GM18867 (cell line): ENCODE results near the gene TMEM245.
"Not testable (repeated sequence)": the region's sequence is repeated elsewhere in the genome, so short reads cannot be mapped to it uniquely, and the experiment has no call there.

Source experiments
- ATAC-seq: cut with Tn5 transposase; IDR thresholded peaks from one replicate; pipeline ENCODE4 v1.9.1; 2021; ENCODE audit warnings: mild to moderate bottlenecking, moderate library complexity; ENCODE audit not compliant: unreplicated experiment

Gene TMEM245

DNA sequence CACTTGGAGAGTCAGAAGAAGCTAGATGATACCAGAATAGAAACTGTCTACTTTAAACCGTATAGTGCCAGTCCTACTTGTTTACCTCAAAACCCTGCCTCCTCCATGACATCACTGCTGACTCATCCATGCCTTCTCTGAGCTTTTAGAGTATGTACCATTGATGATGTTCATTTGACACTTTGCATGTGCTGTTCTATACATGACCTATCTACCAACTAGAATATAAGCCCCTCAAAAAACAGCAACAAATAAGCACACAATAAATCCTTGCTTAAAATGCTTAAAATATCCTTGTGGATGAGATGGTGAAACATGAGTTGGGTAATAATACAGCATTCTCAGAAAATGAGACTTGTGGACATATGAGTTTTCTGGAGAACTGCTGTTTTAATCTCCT is 109.0 kb downstream of the TMEM245 start:
- peak; percentile 40 for ATAC-seq

- no peak for ATAC-seq
Observed at GRCh38 chr9:109005678-109006077, 114.1 kb downstream of the TMEM245 start.

- no peak for ATAC-seq
Observed at GRCh38 chr9:109003116-109003515, 116.6 kb downstream of the TMEM245 start.

- no peak for ATAC-seq
Observed at GRCh38 chr9:109002141-109002540, 117.6 kb downstream of the TMEM245 start.

- no peak for ATAC-seq
Observed at GRCh38 chr9:109001275-109001676, 118.5 kb downstream of the TMEM245 start.

DNA sequence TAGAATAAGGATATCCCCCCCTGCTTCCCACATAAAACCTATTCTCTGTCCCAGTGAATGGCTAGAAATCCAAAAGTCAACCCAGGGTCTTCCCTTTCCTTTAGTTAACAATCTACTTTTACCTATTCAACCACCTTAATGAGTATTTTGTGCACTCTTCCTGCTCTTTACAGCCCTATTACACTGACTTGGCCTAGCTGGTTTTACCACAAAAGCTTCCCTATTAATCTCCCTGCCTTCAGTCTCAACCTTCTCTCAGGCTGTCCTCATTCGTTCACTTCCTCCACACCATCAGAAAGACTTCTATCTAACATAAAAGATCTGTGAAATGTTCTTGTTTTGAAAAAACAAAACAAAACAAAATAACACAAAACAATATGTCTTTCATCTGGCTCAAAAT is 122.6 kb downstream of the TMEM245 start:
- no peak for ATAC-seq

GRCh38 chr9:108996643-108997042 is 123.1 kb downstream of the TMEM245 start:
- no peak for ATAC-seq

DNA sequence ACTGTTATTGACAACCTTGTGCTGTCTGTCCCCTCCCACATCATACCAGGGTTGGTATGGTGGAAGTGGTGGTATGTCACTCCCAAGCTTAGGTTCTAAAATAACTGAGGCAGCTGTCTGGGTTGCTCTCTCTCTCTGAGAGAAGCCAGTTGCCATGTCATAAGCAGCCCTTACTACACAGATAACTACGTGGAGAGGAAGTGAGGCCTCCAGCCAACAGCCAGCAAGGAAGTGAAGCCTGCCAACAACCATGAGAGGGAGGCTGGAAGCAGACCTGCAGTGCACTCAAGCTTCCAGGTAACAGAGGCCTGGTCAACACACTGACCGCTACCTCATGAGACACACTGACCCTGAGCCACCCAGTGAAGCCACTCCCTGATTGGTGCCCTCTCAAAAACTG is 125.1 kb downstream of the TMEM245 start:
- ATAC-seq, result peak; percentile 71

DNA sequence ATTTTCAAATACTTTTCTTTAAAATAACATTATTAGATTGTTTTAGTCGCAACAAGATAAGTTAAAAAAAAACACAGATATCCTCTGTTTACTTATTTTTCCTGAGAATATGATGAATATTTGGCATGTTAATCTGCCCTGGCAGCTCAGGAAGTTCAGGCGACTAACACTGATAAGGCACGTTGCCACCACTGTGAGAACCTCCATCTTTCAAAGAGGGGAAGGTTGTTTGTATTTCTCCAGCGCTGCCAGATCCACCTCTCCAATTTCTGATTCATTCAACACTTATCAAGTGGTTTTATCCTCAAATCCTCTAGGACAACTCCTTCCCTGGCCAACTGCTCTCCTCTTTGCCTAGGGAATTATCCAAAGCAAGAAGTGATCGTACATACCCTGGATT is 128.3 kb downstream of the TMEM245 start:
- no peak for ATAC-seq

- ATAC-seq, result no peak
Observed at GRCh38 chr9:108983885-108984284, 135.9 kb downstream of the TMEM245 start.

DNA sequence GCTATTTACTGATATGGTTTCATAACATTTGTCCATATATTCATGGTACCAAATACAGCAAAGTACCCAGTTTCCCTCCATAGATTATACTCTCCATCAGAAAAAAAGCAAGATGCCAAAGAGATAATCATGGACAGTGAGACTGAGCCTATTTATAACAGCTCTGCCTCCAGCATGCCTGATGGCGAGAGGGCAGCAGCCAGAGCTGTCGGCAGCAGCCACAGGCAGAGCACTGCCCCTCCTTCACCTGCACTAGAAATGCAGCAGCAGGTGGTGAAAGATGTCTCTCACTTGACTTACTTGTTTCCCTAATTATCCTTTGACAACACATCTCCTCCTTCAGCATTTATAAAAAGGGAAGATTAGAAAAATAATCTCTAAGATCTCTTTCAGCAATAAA is 138.9 kb downstream of the TMEM245 start:
- ATAC-seq, result no peak

DNA sequence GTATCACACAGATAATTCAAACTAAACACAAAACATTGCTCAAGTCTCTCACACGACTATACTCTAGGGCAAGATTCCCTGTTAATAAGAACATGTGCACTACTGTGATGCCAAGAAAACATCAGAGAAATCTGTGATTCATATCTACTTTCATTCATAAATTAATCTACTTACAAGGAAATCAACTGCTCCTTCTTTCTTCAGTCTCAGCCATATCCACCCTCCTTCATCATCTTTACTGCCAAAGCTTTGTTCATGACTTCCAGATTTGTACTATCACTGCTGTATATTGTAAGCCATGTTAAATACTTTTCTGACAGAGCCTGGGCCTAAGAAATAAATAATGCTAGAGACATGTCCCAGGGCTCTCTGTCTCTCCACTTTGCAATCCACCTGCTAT is 141.5 kb downstream of the TMEM245 start:
- ATAC-seq, result no peak

GRCh38 chr9:108973895-108974294 is 145.9 kb downstream of the TMEM245 start:
- ATAC-seq, result no peak

GRCh38 chr9:108972626-108973209 is 147.0 kb downstream of the TMEM245 start:
- no peak for ATAC-seq

GRCh38 chr9:108972186-108972585 is 147.6 kb downstream of the TMEM245 start:
- ATAC-seq, result no peak

DNA sequence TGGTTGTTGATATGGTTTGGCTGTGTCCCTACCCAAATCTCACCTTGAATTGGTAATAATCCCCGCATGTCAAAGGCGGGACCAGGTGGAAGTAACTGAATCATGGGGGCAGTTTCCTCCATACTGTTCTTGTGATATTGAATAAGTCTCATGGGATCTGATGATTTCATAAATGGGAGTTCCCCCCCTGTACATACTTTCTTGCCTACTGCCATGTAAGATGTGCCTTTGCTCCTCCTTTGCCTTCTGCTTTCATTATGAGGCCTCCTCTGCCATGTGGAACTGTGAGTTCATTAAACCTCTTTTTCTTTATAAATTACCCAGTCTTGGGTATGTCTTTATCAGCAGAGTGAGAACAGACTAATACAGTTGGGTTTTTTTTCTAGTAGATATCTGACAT is 148.4 kb downstream of the TMEM245 start:
- ATAC-seq, result not testable (repeated sequence)

- ATAC-seq, result no peak
Observed at GRCh38 chr9:108967916-108968315, 151.8 kb downstream of the TMEM245 start.
